HG03108 (cell line): ENCODE measurements around the gene CLEC20A.

Source experiments
- ATAC-seq: cut with Tn5 transposase; IDR thresholded peaks from one replicate; pipeline ENCODE4 v1.9.1; 2021; ENCODE audit warnings: moderate library complexity; ENCODE audit not compliant: unreplicated experiment

The CLEC20A gene

GRCh38 chr1:178477841-178478240, 18.9 kb downstream of the CLEC20A start:
- no peak for ATAC-seq

- ATAC-seq = no peak
Observed at GRCh38 chr1:178477373-178477772, 19.4 kb downstream of the CLEC20A start.

GRCh38 chr1:178472531-178472930, 24.2 kb downstream of the CLEC20A start:
- ATAC-seq = no peak

GRCh38 chr1:178470411-178470960, 26.3 kb downstream of the CLEC20A start:
- ATAC-seq = no peak

- ATAC-seq = no peak
Observed at GRCh38 chr1:178467837-178468236, 28.9 kb downstream of the CLEC20A start.

GRCh38 chr1:178465011-178465410, 31.8 kb downstream of the CLEC20A start:
- ATAC-seq = no peak

- ATAC-seq = no peak
Observed at GRCh38 chr1:178464566-178464965, 32.2 kb downstream of the CLEC20A start.

- no peak for ATAC-seq
Observed at GRCh38 chr1:178464141-178464540, 32.6 kb downstream of the CLEC20A start.

GRCh38 chr1:178461701-178462100, 35.1 kb downstream of the CLEC20A start:
- no peak for ATAC-seq

GRCh38 chr1:178461104-178461503, 35.7 kb downstream of the CLEC20A start:
- no peak for ATAC-seq

- no peak for ATAC-seq
Observed at GRCh38 chr1:178458203-178458602, 38.6 kb downstream of the CLEC20A start.

GRCh38 chr1:178457651-178458050, 39.1 kb downstream of the CLEC20A start:
- no peak for ATAC-seq

GRCh38 chr1:178456472-178456871, 40.3 kb downstream of the CLEC20A start:
- no peak for ATAC-seq

- no peak for ATAC-seq
Observed at GRCh38 chr1:178452013-178452412, 44.8 kb downstream of the CLEC20A start.

GRCh38 chr1:178451529-178451928, 45.2 kb downstream of the CLEC20A start:
- ATAC-seq = no peak

- no peak for ATAC-seq
Observed at GRCh38 chr1:178450871-178451270, 45.9 kb downstream of the CLEC20A start.

GRCh38 chr1:178442925-178443324, 53.8 kb downstream of the CLEC20A start:
- no peak for ATAC-seq

- no peak for ATAC-seq
Observed at GRCh38 chr1:178438432-178438831, 58.3 kb downstream of the CLEC20A start.

GRCh38 chr1:178436899-178437298, 59.9 kb downstream of the CLEC20A start:
- ATAC-seq = no peak

GRCh38 chr1:178434899-178435435, 61.8 kb downstream of the CLEC20A start:
- ATAC-seq = no peak

GRCh38 chr1:178434360-178434759, 62.4 kb downstream of the CLEC20A start:
- no peak for ATAC-seq
